Kidney (tissue), 14 donors: ENCODE data around the gene DLG2. TPM values are rescaled to one million over a fixed set of nuclear protein-coding genes. Genes with fewer than 3 reads are reported as not detected.

Source experiments
- DNase-seq, 5 donors: peaks; one replicate each; pipeline ENCODE4 v3.0.0-alpha.2; 2013 to 2020
- FAIRE-seq: peaks from 2 replicates; lab custom pipeline; 2012; peaks lifted over from hg19 to GRCh38; lab: Jason Lieb, UNC
- H3K27ac ChIP-seq, 2 donors: one replicate each; pipeline ENCODE4 v1.7.0; 2013; ENCODE audit warnings: low read depth in 2 of 2, low read length in 2 of 2, inconsistent platforms in 1 of 2
- H3K27me3 ChIP-seq: one replicate; pipeline ENCODE4 v1.7.1; 2013; ENCODE audit warnings: low read length, inconsistent platforms; ENCODE audit not compliant: control insufficient read depth, insufficient read depth
- H3K36me3 ChIP-seq, 3 donors: one replicate each; pipeline versions ENCODE4 v1.7.0 to v1.7.1; 2013; ENCODE audit warnings: low read length in 3 of 3, control low read depth in 1 of 3, inconsistent platforms in 1 of 3; ENCODE audit not compliant: insufficient read depth in 3 of 3, control insufficient read depth in 2 of 3
- H3K4me1 ChIP-seq, 3 donors: one replicate each; pipeline versions ENCODE4 v1.7.0 to v1.7.1; 2013; ENCODE audit warnings: low read length in 3 of 3, inconsistent platforms in 1 of 3, low read depth in 1 of 3; ENCODE audit not compliant: control insufficient read depth in 2 of 3, insufficient read depth in 2 of 3
- H3K4me3 ChIP-seq, 3 donors: one replicate each; pipeline versions ENCODE4 v1.7.0 to v1.8.1; 2013; ENCODE audit warnings: low read length in 3 of 3, control low read depth in 1 of 3, inconsistent platforms in 1 of 3
- H3K9ac ChIP-seq, 3 donors: one replicate each; pipeline versions ENCODE4 v1.7.0 to v1.7.1; 2013; ENCODE audit warnings: low read length in 3 of 3, control low read depth in 1 of 3, inconsistent platforms in 1 of 3
- H3K9me3 ChIP-seq, 3 donors: one replicate each; pipeline versions ENCODE4 v1.7.0 to v1.7.1; 2013; ENCODE audit warnings: low read length in 3 of 3, control low read depth in 1 of 3, inconsistent platforms in 1 of 3; ENCODE audit not compliant: control insufficient read depth in 2 of 3, insufficient read depth in 1 of 3
- intact Hi-C: fragments of 100-400 bp; cut with DNase I; formaldehyde crosslinking; loops from one replicate; pipeline ENCODE4 v1.11.1; 2022
- polyA plus RNA-seq: library from polyadenylated mRNA; stranded (reverse); fragments of 350-450 nt; fragmentation: Illumina TruSeq; extraction: RNeasy Lipid Tissue Mini Kit (QIAGEN cat#74804); gene quantifications from one replicate; pipeline ENCODE4 v1.2.3, GENCODE V29; 2014; ENCODE audit warnings: low read depth, low replicate concordance; ENCODE audit not compliant: insufficient read depth
- total RNA-seq: library from RNA; stranded (reverse); fragmentation: NEBNext Ultra II Directional; extraction: Animal tissue kit (Norgen Biotek cat#: 25700); gene quantifications from one replicate; pipeline ENCODE4 v1.2.1, GENCODE V29; 2021
- TF ChIP-seq, protein P1 (sequence below): IDR thresholded peaks from 3 replicates; pipeline ENCODE4 v1.5.1; 2012; ENCODE audit warnings: mild to moderate bottlenecking, moderate library complexity, borderline replicate concordance; ENCODE audit not compliant: insufficient read depth; ENCODE audit errors: extremely low read depth
- donor health status: control.
- donor health status: control.
- donor health status: control.
- donor health status: control.
- donor health status: control.
- donor health status: DM: yes; HTN: yes; CAD: no.
- donor health status: Normal renal cell carcinoma (clear cell type).

The DLG2 gene
- total and polyA plus RNA-seq, 2 donors from 2014 or later = 2.9 to 7.2 TPM

DNA sequence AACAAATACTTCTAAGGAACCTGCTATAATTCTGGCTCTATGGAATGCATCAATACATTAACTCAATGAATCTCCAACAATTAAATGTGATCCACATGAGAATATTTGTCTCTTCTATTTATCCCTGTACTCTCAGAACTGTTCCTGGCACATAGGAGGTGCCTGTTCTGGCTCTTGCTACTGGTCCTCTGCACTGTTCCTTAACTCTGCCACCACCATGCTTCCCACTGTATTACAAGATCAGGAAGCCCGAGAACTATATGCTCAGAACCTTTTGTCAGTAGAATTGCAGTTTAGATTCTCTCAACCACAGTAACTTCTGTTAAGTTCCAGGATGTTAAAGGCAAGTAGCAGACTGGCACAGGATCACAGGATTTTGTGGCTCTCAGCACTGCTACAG lies 1964.7 kb downstream of the DLG2 start:
- intact Hi-C loops = no loop called here
- Histone ChIP-seq H3K9ac (no peak overlapping the region), H3K36me3 (no peaks in the 10 kb centered on the region), H3K4me3 (no peak overlapping the region), H3K27me3 (no peaks in the 10 kb centered on the region), H3K27ac (no peak overlapping the region), H3K9me3 (no peaks in the 10 kb centered on the region), H3K4me1 (no peaks in the 10 kb centered on the region)
- DNase-seq (no peak), FAIRE-seq (no peak)
- TF ChIP-seq, protein P1, sequence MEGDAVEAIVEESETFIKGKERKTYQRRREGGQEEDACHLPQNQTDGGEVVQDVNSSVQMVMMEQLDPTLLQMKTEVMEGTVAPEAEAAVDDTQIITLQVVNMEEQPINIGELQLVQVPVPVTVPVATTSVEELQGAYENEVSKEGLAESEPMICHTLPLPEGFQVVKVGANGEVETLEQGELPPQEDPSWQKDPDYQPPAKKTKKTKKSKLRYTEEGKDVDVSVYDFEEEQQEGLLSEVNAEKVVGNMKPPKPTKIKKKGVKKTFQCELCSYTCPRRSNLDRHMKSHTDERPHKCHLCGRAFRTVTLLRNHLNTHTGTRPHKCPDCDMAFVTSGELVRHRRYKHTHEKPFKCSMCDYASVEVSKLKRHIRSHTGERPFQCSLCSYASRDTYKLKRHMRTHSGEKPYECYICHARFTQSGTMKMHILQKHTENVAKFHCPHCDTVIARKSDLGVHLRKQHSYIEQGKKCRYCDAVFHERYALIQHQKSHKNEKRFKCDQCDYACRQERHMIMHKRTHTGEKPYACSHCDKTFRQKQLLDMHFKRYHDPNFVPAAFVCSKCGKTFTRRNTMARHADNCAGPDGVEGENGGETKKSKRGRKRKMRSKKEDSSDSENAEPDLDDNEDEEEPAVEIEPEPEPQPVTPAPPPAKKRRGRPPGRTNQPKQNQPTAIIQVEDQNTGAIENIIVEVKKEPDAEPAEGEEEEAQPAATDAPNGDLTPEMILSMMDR = no peak

DNA sequence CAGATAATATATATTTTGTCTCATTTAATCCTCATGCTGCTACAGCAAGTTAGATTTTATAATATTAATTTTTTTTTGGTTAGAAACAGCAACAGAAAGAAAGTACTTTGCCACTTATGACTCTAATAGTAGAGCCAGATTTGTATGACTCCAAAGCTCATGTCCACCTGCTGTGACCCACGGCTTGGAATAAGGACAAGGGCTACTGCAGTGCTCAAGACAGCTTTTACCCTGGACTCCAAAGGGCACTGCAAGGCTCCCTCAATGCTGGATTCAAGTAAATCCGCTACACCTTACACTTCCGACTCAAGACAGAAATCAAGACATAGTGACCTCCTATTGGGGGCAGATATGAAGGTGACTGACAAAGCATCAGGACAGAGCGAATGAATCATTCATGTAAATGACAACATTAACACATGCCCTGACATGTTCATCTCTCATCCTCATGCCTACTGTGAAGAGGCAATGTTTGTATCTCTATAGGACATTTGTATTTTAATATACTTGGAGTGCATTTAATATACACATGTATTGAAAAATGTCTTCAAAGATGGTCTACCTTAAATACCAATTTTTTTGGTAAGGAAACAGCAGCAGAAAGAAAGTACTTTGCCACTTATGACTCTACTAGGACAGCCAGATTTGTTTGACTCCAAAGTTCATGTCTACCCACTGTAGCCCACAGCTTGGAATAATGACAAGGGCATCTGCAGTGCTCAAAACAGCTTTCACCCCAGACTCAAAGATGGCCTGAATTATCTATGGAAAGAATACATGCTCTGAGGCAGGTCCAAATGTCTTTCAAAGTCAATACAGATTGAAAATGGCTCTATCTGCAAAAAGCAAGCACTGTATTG lies 1965.4 kb downstream of the DLG2 start:
- Histone ChIP-seq H3K9ac (no peak overlapping the region), H3K4me3 (no peak overlapping the region), H3K36me3 (no peaks in the 10 kb centered on the region), H3K9me3 (no peaks in the 10 kb centered on the region), H3K27me3 (no peaks in the 10 kb centered on the region), H3K4me1 (no peaks in the 10 kb centered on the region), H3K27ac (no peak overlapping the region)
- FAIRE-seq = no peak
- TF ChIP-seq, protein P1 = no peak
- DNase-seq = no peak
- intact Hi-C loops = no loop called here

DNA sequence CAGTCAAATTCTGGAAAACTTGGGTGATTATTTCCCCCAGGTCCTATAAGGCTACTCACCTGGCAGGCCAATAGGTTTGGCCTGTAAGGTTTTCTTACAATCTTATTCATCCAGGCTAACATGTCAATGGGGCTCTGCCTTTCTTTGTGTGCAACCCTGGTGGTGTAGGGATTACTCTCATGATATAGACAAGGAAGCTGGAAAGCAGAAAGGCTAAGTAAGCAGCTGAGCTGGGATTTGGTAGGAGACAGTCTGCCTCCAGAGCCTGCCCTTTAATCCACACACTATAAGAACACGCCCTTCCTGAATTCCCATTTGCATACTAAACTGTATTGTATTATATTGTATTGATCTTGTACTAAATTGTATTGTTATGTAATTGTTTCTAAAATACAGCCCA lies 1967.7 kb downstream of the DLG2 start:
- Histone ChIP-seq H3K4me3 (no peak overlapping the region), H3K9me3 (no peaks in the 10 kb centered on the region), H3K27ac (no peak overlapping the region), H3K9ac (no peak overlapping the region), H3K27me3 (no peaks in the 10 kb centered on the region), H3K36me3 (no peaks in the 10 kb centered on the region), H3K4me1 (no peaks in the 10 kb centered on the region)
- FAIRE-seq (no peak), DNase-seq (no peak)
- TF ChIP-seq, protein P1 = no peak
- intact Hi-C loops = no loop called here
